HG02884 (cell line): ENCODE measurements around the gene TMEM220.

Source experiments
- ATAC-seq: cut with Tn5 transposase; IDR thresholded peaks from one replicate; pipeline ENCODE4 v1.9.1; 2021; ENCODE audit warnings: mild to moderate bottlenecking, moderate library complexity; ENCODE audit not compliant: unreplicated experiment

Gene TMEM220

GRCh38 chr17:10673312-10673711, 56.5 kb downstream of the TMEM220 start:
- ATAC-seq: no peak

GRCh38 chr17:10668775-10669174, 61.0 kb downstream of the TMEM220 start:
- no peak for ATAC-seq

- no peak for ATAC-seq
Observed at GRCh38 chr17:10666906-10667305, 62.9 kb downstream of the TMEM220 start.

GRCh38 chr17:10664571-10664970, 65.3 kb downstream of the TMEM220 start:
- ATAC-seq: no peak
